HL-60 (cell line): ENCODE results near the gene CCDC142.

ENCODE experiments used
- GABPA ChIP-seq: IDR thresholded peaks from 2 replicates; pipeline ENCODE4 v1.6.1; 2012; ENCODE audit warnings: low read depth
- TF ChIP-seq, protein P1 (sequence below): IDR thresholded peaks from one replicate; pipeline ENCODE4 v1.5.1; 2011; ENCODE audit warnings: low read length, control low read depth, inconsistent platforms; ENCODE audit not compliant: insufficient read depth

DNA sequence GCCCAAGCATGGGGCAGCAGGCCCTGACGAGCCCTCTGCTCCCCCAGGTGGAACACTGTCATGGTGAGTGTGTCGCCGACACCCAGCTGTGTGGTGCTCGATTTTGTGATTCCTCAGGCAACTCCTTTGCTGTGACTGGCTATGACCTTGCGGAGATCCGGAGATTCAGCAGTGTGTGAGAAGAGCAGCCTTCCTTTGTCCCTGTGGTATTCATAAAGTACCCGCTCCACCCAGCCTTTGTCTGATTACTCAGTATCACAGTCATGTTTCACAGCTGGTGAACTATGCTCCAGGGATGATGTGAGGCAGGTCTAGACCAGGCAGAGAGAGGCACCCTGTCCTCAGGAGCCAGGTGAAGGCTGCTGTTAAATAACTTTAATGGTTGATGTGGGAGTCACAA lies 57.3 kb downstream of the CCDC142 start:
- TF ChIP-seq, protein P1, sequence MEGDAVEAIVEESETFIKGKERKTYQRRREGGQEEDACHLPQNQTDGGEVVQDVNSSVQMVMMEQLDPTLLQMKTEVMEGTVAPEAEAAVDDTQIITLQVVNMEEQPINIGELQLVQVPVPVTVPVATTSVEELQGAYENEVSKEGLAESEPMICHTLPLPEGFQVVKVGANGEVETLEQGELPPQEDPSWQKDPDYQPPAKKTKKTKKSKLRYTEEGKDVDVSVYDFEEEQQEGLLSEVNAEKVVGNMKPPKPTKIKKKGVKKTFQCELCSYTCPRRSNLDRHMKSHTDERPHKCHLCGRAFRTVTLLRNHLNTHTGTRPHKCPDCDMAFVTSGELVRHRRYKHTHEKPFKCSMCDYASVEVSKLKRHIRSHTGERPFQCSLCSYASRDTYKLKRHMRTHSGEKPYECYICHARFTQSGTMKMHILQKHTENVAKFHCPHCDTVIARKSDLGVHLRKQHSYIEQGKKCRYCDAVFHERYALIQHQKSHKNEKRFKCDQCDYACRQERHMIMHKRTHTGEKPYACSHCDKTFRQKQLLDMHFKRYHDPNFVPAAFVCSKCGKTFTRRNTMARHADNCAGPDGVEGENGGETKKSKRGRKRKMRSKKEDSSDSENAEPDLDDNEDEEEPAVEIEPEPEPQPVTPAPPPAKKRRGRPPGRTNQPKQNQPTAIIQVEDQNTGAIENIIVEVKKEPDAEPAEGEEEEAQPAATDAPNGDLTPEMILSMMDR, result no peak
- no peak for TF ChIP-seq GABPA
